Peyer's patch (tissue), 4 donors: ENCODE measurements around the gene PPP2CA. TPM values are rescaled to one million over a fixed set of nuclear protein-coding genes. Genes with fewer than 3 reads are reported as not detected.

ENCODE experiments used
- DNase-seq, 3 donors: peaks; one replicate each; pipeline ENCODE4 v3.0.0-alpha.2; 2017 to 2019
- H3K27ac ChIP-seq, 4 donors: fragments of 200-600 bp; sonication (generic); one replicate each; pipeline ENCODE4 v1.5.1; 2016 to 2019
- H3K27me3 ChIP-seq, 2 donors: fragments of 200-600 bp; sonication (generic); one replicate each; pipeline ENCODE4 v1.5.1; 2019
- H3K36me3 ChIP-seq, 3 donors: fragments of 200-600 bp; sonication (generic); one replicate each; pipeline ENCODE4 v1.5.1; 2016 to 2019
- H3K4me1 ChIP-seq, 4 donors: fragments of 200-600 bp; sonication (generic); one replicate each; pipeline ENCODE4 v1.5.1; 2016 to 2019
- H3K4me3 ChIP-seq, 4 donors: fragments of 200-600 bp; sonication (generic); 1 replicate in 3 of 4; 2 replicates in 1 of 4; pipeline ENCODE4 v1.5.1; 2016 to 2019; ENCODE audit warnings: mild to moderate bottlenecking in 1 of 4
- H3K9me3 ChIP-seq, 4 donors: fragments of 200-600 bp; sonication (generic); one replicate each; pipeline ENCODE4 v1.5.1; 2016 to 2019; ENCODE audit warnings: mild to moderate bottlenecking in 1 of 4
- POLR2A ChIP-seq, 2 donors: fragments of 450-650 bp; IDR thresholded peaks; one replicate each; pipeline ENCODE4 v1.5.1; 2017; ENCODE audit warnings: antibody characterized with exemption in 2 of 2, mild to moderate bottlenecking in 2 of 2, moderate library complexity in 2 of 2
- total RNA-seq, 4 donors: library from RNA; depleted of rRNA; stranded (reverse); fragments of >200 nt; gene quantifications; one replicate each; pipeline ENCODE4 v1.1.0, GENCODE V29; 2016
- TF ChIP-seq, protein P1 (sequence below), 6 experiments: fragments of 450-650 bp in 4 of 6; fragments of 200-600 bp in 2 of 6; sonication (generic) in 1 of 6; IDR thresholded peaks; one replicate each; pipeline ENCODE4 v1.5.1; 2017 to 2019; ENCODE audit warnings: antibody characterized with exemption in 6 of 6, mild to moderate bottlenecking in 3 of 6, moderate library complexity in 1 of 6

Gene PPP2CA
- total RNA-seq, 4 donors from 2014 or later = 85.0 to 128 (median 104) TPM

GRCh38 chr5:134195666-134196065 is 30.2 kb downstream of the PPP2CA start:
- no peak for DNase-seq
- Histone ChIP-seq H3K4me1 (no peaks in the 10 kb centered on the region), H3K27ac (no peak overlapping the region), H3K36me3 (peaks cover 0 to 58% (median 4%) of the 10 kb centered on the region in 3 donors), H3K27me3 (no peaks in the 10 kb centered on the region), H3K9me3 (no peaks in the 10 kb centered on the region), H3K4me3 (no peak overlapping the region)
- TF ChIP-seq POLR2A (IDR thresholded peaks at IDR 0.05) = no peak
- TF ChIP-seq, protein P1, sequence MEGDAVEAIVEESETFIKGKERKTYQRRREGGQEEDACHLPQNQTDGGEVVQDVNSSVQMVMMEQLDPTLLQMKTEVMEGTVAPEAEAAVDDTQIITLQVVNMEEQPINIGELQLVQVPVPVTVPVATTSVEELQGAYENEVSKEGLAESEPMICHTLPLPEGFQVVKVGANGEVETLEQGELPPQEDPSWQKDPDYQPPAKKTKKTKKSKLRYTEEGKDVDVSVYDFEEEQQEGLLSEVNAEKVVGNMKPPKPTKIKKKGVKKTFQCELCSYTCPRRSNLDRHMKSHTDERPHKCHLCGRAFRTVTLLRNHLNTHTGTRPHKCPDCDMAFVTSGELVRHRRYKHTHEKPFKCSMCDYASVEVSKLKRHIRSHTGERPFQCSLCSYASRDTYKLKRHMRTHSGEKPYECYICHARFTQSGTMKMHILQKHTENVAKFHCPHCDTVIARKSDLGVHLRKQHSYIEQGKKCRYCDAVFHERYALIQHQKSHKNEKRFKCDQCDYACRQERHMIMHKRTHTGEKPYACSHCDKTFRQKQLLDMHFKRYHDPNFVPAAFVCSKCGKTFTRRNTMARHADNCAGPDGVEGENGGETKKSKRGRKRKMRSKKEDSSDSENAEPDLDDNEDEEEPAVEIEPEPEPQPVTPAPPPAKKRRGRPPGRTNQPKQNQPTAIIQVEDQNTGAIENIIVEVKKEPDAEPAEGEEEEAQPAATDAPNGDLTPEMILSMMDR (IDR thresholded peaks at IDR 0.05) = no peak

- no peaks in the 10 kb centered on the region for H3K9me3 ChIP-seq
- no peak overlapping the region for H3K4me3 ChIP-seq
- no peak for TF ChIP-seq POLR2A (IDR thresholded peaks at IDR 0.05)
- TF ChIP-seq, protein P1 (IDR thresholded peaks at IDR 0.05) = no peak
- H3K27me3 ChIP-seq = no peaks in the 10 kb centered on the region
- peaks cover 0 to under 1% (median 0%) of the 10 kb centered on the region in 4 donors for H3K4me1 ChIP-seq
- H3K36me3 ChIP-seq = no peaks in the 10 kb centered on the region
- H3K27ac ChIP-seq = no peak overlapping the region
- no peak for DNase-seq
Observed at GRCh38 chr5:134189031-134189430, 36.8 kb downstream of the PPP2CA start.

GRCh38 chr5:134188092-134188491 is 37.8 kb downstream of the PPP2CA start:
- no peak for DNase-seq
- no peak for TF ChIP-seq POLR2A (IDR thresholded peaks at IDR 0.05)
- TF ChIP-seq, protein P1 (IDR thresholded peaks at IDR 0.05) = no peak
- peaks cover 0 to 5% (median 0%) of the 10 kb centered on the region in 4 donors for H3K4me1 ChIP-seq
- no peak overlapping the region for H3K27ac ChIP-seq
- H3K4me3 ChIP-seq = no peak overlapping the region
- no peaks in the 10 kb centered on the region for H3K36me3 ChIP-seq
- H3K27me3 ChIP-seq = no peaks in the 10 kb centered on the region
- H3K9me3 ChIP-seq = no peaks in the 10 kb centered on the region

GRCh38 chr5:134184155-134185135 is 41.4 kb downstream of the PPP2CA start:
- peak overlapping the region in 2 of 4 donors; percentile 46 to 68 for H3K27ac ChIP-seq
- TF ChIP-seq POLR2A (IDR thresholded peaks at IDR 0.05) = no peak
- TF ChIP-seq, protein P1 (IDR thresholded peaks at IDR 0.05) = peak; percentile 55 to 93 (median 90)

DNA sequence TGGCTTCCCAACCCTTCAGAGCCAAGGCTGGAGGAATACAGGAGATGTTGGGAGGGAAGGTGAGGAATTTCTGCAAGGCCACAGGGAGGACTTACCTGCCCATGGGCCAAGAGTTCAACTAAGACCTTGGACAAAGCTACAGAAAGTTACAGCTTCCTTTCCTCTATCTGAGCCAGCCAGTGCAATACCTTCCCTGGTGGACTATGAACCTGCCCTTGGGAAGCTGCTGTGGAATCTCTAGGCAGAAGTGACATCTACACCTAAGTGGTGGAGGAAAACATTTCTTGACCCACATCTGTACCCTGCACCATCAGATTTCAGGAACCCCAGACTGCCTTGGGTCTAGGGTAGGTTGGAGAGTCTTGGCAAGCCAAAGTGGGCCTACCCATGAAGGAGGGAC is 42.4 kb downstream of the PPP2CA start:
- H3K4me3 ChIP-seq = no peak overlapping the region
- no peaks in the 10 kb centered on the region for H3K27me3 ChIP-seq
- H3K36me3 ChIP-seq = no peaks in the 10 kb centered on the region
- H3K4me1 ChIP-seq = peaks cover 0 to 5% (median 0%) of the 10 kb centered on the region in 4 donors
- H3K9me3 ChIP-seq = no peaks in the 10 kb centered on the region
- no peak for TF ChIP-seq POLR2A (IDR thresholded peaks at IDR 0.05)
- TF ChIP-seq, protein P1 (IDR thresholded peaks at IDR 0.05) = no peak
- peak overlapping the region in 2 of 4 donors; percentile 46 to 68 for H3K27ac ChIP-seq
- peak in 1 of 3 donors; percentile 65 for DNase-seq

More at GRCh38 chr5:134184155-134185135, 41.4 kb downstream of the PPP2CA start:
- DNase-seq = peak; percentile 66 to 89 (median 81)
- Histone ChIP-seq H3K9me3 (no peaks in the 10 kb centered on the region), H3K4me1 (peaks cover 0 to 5% (median 0%) of the 10 kb centered on the region in 4 donors), H3K4me3 (no peak overlapping the region), H3K27me3 (no peaks in the 10 kb centered on the region), H3K36me3 (no peaks in the 10 kb centered on the region)
